Upper lobe of left lung (tissue), 6 donors: ENCODE measurements around the gene AP5Z1. TPM values are rescaled to one million over a fixed set of nuclear protein-coding genes. Genes with fewer than 3 reads are reported as not detected.

Experiments
- ATAC-seq, 2 donors: fragments of 200-7000 bp; cut with Tn5 transposase; one replicate each; pipeline ENCODE4 v1.9.1; 2022; ENCODE audit warnings: mild to moderate bottlenecking in 2 of 2, moderate library complexity in 2 of 2; ENCODE audit not compliant: low FRiP score in 2 of 2
- DNase-seq, 2 donors: peaks; one replicate each; pipeline ENCODE4 v3.0.0-alpha.2; 2019 to 2020
- H3K27ac ChIP-seq, 4 donors: fragments of 200-600 bp; sonication (generic); one replicate each; pipeline ENCODE4 v1.5.1; 2016 to 2019
- H3K27me3 ChIP-seq, 4 donors: fragments of 200-600 bp; sonication (generic); one replicate each; pipeline ENCODE4 v1.5.1; 2017 to 2019
- H3K36me3 ChIP-seq, 4 donors: fragments of 200-600 bp; sonication (generic); one replicate each; pipeline ENCODE4 v1.5.1; 2016 to 2019
- H3K4me1 ChIP-seq, 4 donors: fragments of 200-600 bp; sonication (generic); one replicate each; pipeline ENCODE4 v1.5.1; 2018 to 2019
- H3K4me3 ChIP-seq, 4 donors: fragments of 200-600 bp; sonication (generic); one replicate each; pipeline ENCODE4 v1.5.1; 2017 to 2019; ENCODE audit warnings: mild to moderate bottlenecking in 2 of 4, moderate library complexity in 1 of 4
- H3K9me3 ChIP-seq, 4 donors: fragments of 200-600 bp; sonication (generic); one replicate each; pipeline ENCODE4 v1.5.1; 2018 to 2019
- CTCF ChIP-seq, 6 experiments: fragments of 450-650 bp in 4 of 6; fragments of 200-600 bp in 2 of 6; sonication (generic) in 2 of 6; IDR thresholded peaks; one replicate each; pipeline ENCODE4 v1.5.1; 2016 to 2019; ENCODE audit warnings: antibody characterized with exemption in 6 of 6
- EP300 ChIP-seq, 4 donors: sonication (generic); formaldehyde crosslinking; IDR thresholded peaks; one replicate each; pipeline ENCODE4 v1.5.1; 2017; ENCODE audit warnings: antibody characterized with exemption in 4 of 4, control low read depth in 2 of 4
- POLR2A ChIP-seq, 4 donors: fragments of 450-650 bp; IDR thresholded peaks; one replicate each; pipeline ENCODE4 v1.5.1; 2016 to 2017; ENCODE audit warnings: antibody characterized with exemption in 4 of 4, mild to moderate bottlenecking in 2 of 4
- POLR2AphosphoS5 ChIP-seq, 2 donors: sonication (generic); formaldehyde crosslinking; IDR thresholded peaks; one replicate each; pipeline ENCODE4 v1.5.1; 2017; ENCODE audit warnings: antibody characterized with exemption in 2 of 2
- WGBS, 2 donors: methylation state at CpG; one replicate each; pipeline ENCODE4 v1.1.5; 2017 to 2018; 5-methylcytosine and 5-hydroxymethylcytosine counted together
- total RNA-seq, 6 donors: library from RNA; depleted of rRNA in 4 of 6; stranded (reverse); fragments of >200 nt in 4 of 6; gene quantifications; one replicate each; pipeline versions ENCODE4 v1.1.0 to v1.2.1, GENCODE V29; 2016 to 2021
- donor health status: DM: no; HTN: no; CAD: no; lungs with moderate emphysema.
- donor health status: DM: no; HTN: yes; CAD: no; lungs with severe emphysema.

Gene AP5Z1
- total RNA-seq, 6 donors from 2014 or later = 23.4 to 152 (median 52.1) TPM

- Histone ChIP-seq H3K36me3 (peaks cover 16 to 86% (median 68%) of the 10 kb centered on the region in 4 donors), H3K9me3 (no peaks in the 10 kb centered on the region), H3K4me3 (no peak overlapping the region), H3K27ac (no peak overlapping the region), H3K27me3 (no peaks in the 10 kb centered on the region), H3K4me1 (peaks cover 0 to 19% (median 10%) of the 10 kb centered on the region in 4 donors)
- ATAC-seq (no peak), DNase-seq (no peak)
- no peak for TF ChIP-seq POLR2AphosphoS5 (IDR thresholded peaks at IDR 0.05)
- no peak for TF ChIP-seq POLR2A (IDR thresholded peaks at IDR 0.05)
- no peak for TF ChIP-seq EP300 (IDR thresholded peaks at IDR 0.05)
- TF ChIP-seq CTCF (IDR thresholded peaks at IDR 0.05) = no peak
- 79 to 92% methylated on average over 6 to 9 of the region's 9 CpGs for WGBS, 2 donors
These were observed 14.6 kb downstream of the AP5Z1 start for GRCh38 chr7:4790078-4790465.

- H3K4me3 ChIP-seq = no peak overlapping the region
- DNase-seq (peak in 1 of 2 donors; percentile 70), ATAC-seq (no peak)
- H3K9me3 ChIP-seq = no peaks in the 10 kb centered on the region
- H3K27ac ChIP-seq = no peak overlapping the region
- TF ChIP-seq POLR2A (IDR thresholded peaks at IDR 0.05) (no peak), EP300 (IDR thresholded peaks at IDR 0.05) (no peak), CTCF (IDR thresholded peaks at IDR 0.05) (no peak)
- 91% methylated on average over 19 of the region's 24 CpGs; no CpG with 5 or more reads in 1 of the 2 donors for WGBS, 2 donors
- peaks cover 16 to 81% (median 64%) of the 10 kb centered on the region in 4 donors for H3K36me3 ChIP-seq
- no peaks in the 10 kb centered on the region for H3K27me3 ChIP-seq
- peaks cover 0 to 19% (median 10%) of the 10 kb centered on the region in 4 donors for H3K4me1 ChIP-seq
These were observed 15.1 kb downstream of the AP5Z1 start for GRCh38 chr7:4790516-4790991.

- no peak overlapping the region for H3K27ac ChIP-seq
- H3K4me3 ChIP-seq = no peak overlapping the region
- no peak for TF ChIP-seq CTCF (IDR thresholded peaks at IDR 0.05)
- no peak for TF ChIP-seq POLR2A (IDR thresholded peaks at IDR 0.05)
- TF ChIP-seq POLR2AphosphoS5 (IDR thresholded peaks at IDR 0.05) = no peak
- no peaks in the 10 kb centered on the region for H3K27me3 ChIP-seq
- H3K4me1 ChIP-seq = peaks cover 0 to 19% (median 10%) of the 10 kb centered on the region in 4 donors
- DNase-seq = peak in 1 of 2 donors; percentile 81
- peaks cover 16 to 76% (median 58%) of the 10 kb centered on the region in 4 donors for H3K36me3 ChIP-seq
- ATAC-seq = peak in 1 of 2 donors; percentile 38
- 93 to 98% methylated on average over 8 to 21 of the region's 25 CpGs for WGBS, 2 donors
- H3K9me3 ChIP-seq = no peaks in the 10 kb centered on the region
These were observed 15.8 kb downstream of the AP5Z1 start for GRCh38 chr7:4791101-4791737.

GRCh38 chr7:4791738-4792536 lies 16.5 kb downstream of the AP5Z1 start:
- peak overlapping the region in 2 of 4 donors; percentile 19 to 73 for H3K27ac ChIP-seq
- WGBS, 2 donors = 58 to 81% methylated on average over 20 to 50 of the region's 50 CpGs

More at GRCh38 chr7:4791738-4792536, 16.5 kb downstream of the AP5Z1 start:
- no peaks in the 10 kb centered on the region for H3K27me3 ChIP-seq
- no peaks in the 10 kb centered on the region for H3K9me3 ChIP-seq
- peaks cover 12 to 70% (median 51%) of the 10 kb centered on the region in 4 donors for H3K36me3 ChIP-seq
- H3K4me1 ChIP-seq = peaks cover 0 to 19% (median 10%) of the 10 kb centered on the region in 4 donors
- peak; percentile 77 to 94 for DNase-seq
- TF ChIP-seq CTCF (IDR thresholded peaks at IDR 0.05) (peak; percentile 50 to 85 (median 67)), EP300 (IDR thresholded peaks at IDR 0.05) (no peak)
- peak; percentile 69 to 87 for ATAC-seq
- H3K4me3 ChIP-seq = peak overlapping the region in 3 of 4 donors; percentile 44 to 49 (median 48)
